Measurements from ENCODE around the gene CNIH2. TPM values are rescaled to one million over a fixed set of nuclear protein-coding genes. Genes with fewer than 3 reads are reported as not detected.
"Not testable (repeated sequence)": the region's sequence is repeated elsewhere in the genome, so short reads cannot be mapped to it uniquely, and the experiment has no call there.

Gene CNIH2
- total and polyA plus RNA-seq, 7 experiments from 2014 or later, result 1.3 to 12.3 (median 2.9) TPM; not detected in 2

GRCh38 chr11:66297610-66298009, 19.6 kb downstream of the CNIH2 start:
- POLR2A ChIA-PET, result interaction anchor here (1.8 kb wide), 1 partner anchor 10 kb away, joined by 7 read pairs; no protein-coding TSS in a partner anchor
- no peaks in the 10 kb centered on the region for H3K9me3 Mint-ChIP-seq
- intact Hi-C loops (cut with micrococcal nuclease), result no loop called here
- H3K4me1 ChIP-seq (ENCODE audit: control insufficient read depth in 2 of 2, insufficient read depth in 2 of 2, low read length in 2 of 2), result no peaks in the 10 kb centered on the region
- ATAC-seq, result no peak
- H3K27me3 Mint-ChIP-seq, result peaks cover 5 to 16% (median 10%) of the 10 kb centered on the region in 5 donors
- H3K36me3 ChIP-seq (ENCODE audit: control insufficient read depth in 2 of 3, insufficient read depth in 3 of 3, low read length in 3 of 3), result no peaks in the 10 kb centered on the region
- peaks cover 0 to 2% (median 0%) of the 10 kb centered on the region in 5 donors for H3K36me3 Mint-ChIP-seq
- CTCF ChIA-PET, result interaction anchor here (0.7 to 0.9 kb wide), 2 partner anchors 14 to 28 kb away, joined by 3 read pairs; no protein-coding TSS in a partner anchor
- H3K27ac Mint-ChIP-seq, result no peak overlapping the region
- no peak overlapping the region for H3K4me3 Mint-ChIP-seq
- H3K4me1 Mint-ChIP-seq, result peaks cover 0 to 7% (median 4%) of the 10 kb centered on the region in 7 donors
- H3K27me3 ChIP-seq (ENCODE audit: control insufficient read depth in 2 of 2, insufficient read depth in 2 of 2, low read length in 2 of 2), result peaks cover 0 to 6% of the 10 kb centered on the region in 2 donors
- H3K27ac ChIP-seq (ENCODE audit: low read depth, low read length), result no peak overlapping the region
- DNase-seq, result no peak
- no peak overlapping the region for H3K4me3 ChIP-seq (ENCODE audit: low read length)
- no peaks in the 10 kb centered on the region for H3K9me3 ChIP-seq (ENCODE audit: control insufficient read depth in 2 of 3, low read length in 3 of 3)

GRCh38 chr11:66299186-66299585, 21.2 kb downstream of the CNIH2 start:
- H3K9me3 ChIP-seq (ENCODE audit: control insufficient read depth in 2 of 3, low read length in 3 of 3), result no peaks in the 10 kb centered on the region
- no peaks in the 10 kb centered on the region for H3K27me3 ChIP-seq (ENCODE audit: control insufficient read depth in 2 of 2, insufficient read depth in 2 of 2, low read length in 2 of 2)
- H3K4me3 ChIP-seq (ENCODE audit: low read length), result no peak overlapping the region
- no peaks in the 10 kb centered on the region for H3K36me3 Mint-ChIP-seq
- intact Hi-C loops (cut with micrococcal nuclease), result no loop called here
- peaks cover 0 to 4% (median 0%) of the 10 kb centered on the region in 5 donors for H3K27me3 Mint-ChIP-seq
- ChIA-PET POLR2A (interaction anchor here (1.4 to 1.8 kb wide), 2 partner anchors 10 to 11 kb away, joined by 3 to 7 read pairs; partner anchors contain the start of gene YIF1A), CTCF (interaction anchor here (0.6 kb wide), 1 partner anchor 98 kb away, joined by 3 read pairs; no protein-coding TSS in a partner anchor)
- DNase-seq (no peak), ATAC-seq (no peak)
- H3K4me3 Mint-ChIP-seq, result no peak overlapping the region
- H3K4me1 ChIP-seq (ENCODE audit: control insufficient read depth in 2 of 2, insufficient read depth in 2 of 2, low read length in 2 of 2), result no peaks in the 10 kb centered on the region
- no peak overlapping the region for H3K27ac ChIP-seq (ENCODE audit: low read depth, low read length)
- H3K9me3 Mint-ChIP-seq, result no peaks in the 10 kb centered on the region
- no peaks in the 10 kb centered on the region for H3K36me3 ChIP-seq (ENCODE audit: control insufficient read depth in 2 of 3, insufficient read depth in 3 of 3, low read length in 3 of 3)
- H3K4me1 Mint-ChIP-seq, result no peaks in the 10 kb centered on the region
- no peak overlapping the region for H3K27ac Mint-ChIP-seq

DNA sequence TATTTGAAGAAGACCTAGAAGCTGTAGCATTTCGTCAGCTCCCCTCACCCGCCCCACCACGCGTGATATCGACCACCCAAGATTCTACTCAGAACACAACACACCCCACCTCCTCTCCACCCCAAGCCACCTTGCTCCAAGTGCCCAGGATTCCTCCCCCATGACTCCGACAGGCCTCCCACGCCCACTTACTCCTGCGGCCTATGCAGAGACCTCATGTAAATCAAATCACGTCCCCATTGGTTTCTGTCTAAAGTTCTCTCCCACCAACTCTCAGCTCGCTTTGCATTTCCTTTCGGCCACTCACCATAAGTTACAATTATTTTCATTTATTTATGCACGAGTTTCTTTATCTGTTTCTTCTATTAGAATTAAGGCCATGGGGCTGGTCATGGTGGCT, 24.7 kb downstream of the CNIH2 start:
- Histone ChIP-seq H3K9me3 (ENCODE audit: control insufficient read depth in 2 of 3, low read length in 3 of 3) (no peaks in the 10 kb centered on the region), H3K4me3 (ENCODE audit: low read length) (no peak overlapping the region), H3K27me3 (ENCODE audit: control insufficient read depth in 2 of 2, insufficient read depth in 2 of 2, low read length in 2 of 2) (no peaks in the 10 kb centered on the region), H3K27ac (ENCODE audit: low read depth, low read length) (no peak overlapping the region), H3K4me1 (ENCODE audit: control insufficient read depth in 2 of 2, insufficient read depth in 2 of 2, low read length in 2 of 2) (no peaks in the 10 kb centered on the region), H3K36me3 (ENCODE audit: control insufficient read depth in 2 of 3, insufficient read depth in 3 of 3, low read length in 3 of 3) (no peaks in the 10 kb centered on the region)
- no peaks in the 10 kb centered on the region for H3K9me3 Mint-ChIP-seq
- H3K4me3 Mint-ChIP-seq, result no peak overlapping the region
- no peaks in the 10 kb centered on the region for H3K4me1 Mint-ChIP-seq
- DNase-seq (no peak), ATAC-seq (no peak)
- intact Hi-C loops (cut with micrococcal nuclease), result no loop called here
- no peaks in the 10 kb centered on the region for H3K36me3 Mint-ChIP-seq
- CTCF ChIA-PET, result interaction anchor here (0.9 to 2.2 kb wide), 2 partner anchors 9 to 86 kb away, joined by 4 read pairs; no protein-coding TSS in a partner anchor
- no peak overlapping the region for H3K27ac Mint-ChIP-seq
- peaks cover 0 to 2% (median 0%) of the 10 kb centered on the region in 5 donors for H3K27me3 Mint-ChIP-seq
- POLR2A ChIA-PET, result interaction anchor here (1.0 kb wide), 1 partner anchor 14 kb away, joined by 3 read pairs; the partner anchor contains the start of gene YIF1A

DNA sequence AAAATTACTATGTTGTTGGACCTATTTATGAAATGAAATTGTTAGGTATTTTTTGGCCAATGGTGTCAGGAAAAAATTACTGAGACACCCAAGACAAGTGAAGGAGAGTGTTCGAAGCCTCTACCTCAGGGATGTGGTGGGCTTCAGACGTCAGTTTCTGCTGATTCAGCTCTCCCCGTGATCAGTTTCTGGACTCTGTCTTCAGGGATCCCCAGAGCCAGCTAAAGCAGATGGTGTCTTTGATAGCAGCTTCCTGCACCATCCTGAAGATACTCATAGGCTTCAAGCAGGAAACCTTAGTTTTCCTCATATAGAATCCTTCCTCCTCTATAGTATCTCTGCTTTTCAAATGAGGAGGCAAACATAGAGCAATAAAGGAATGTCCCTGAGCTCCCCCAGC, 31.5 kb downstream of the CNIH2 start:
- Histone ChIP-seq H3K36me3 (ENCODE audit: control insufficient read depth in 2 of 3, insufficient read depth in 3 of 3, low read length in 3 of 3) (no peaks in the 10 kb centered on the region), H3K27me3 (ENCODE audit: control insufficient read depth in 2 of 2, insufficient read depth in 2 of 2, low read length in 2 of 2) (no peaks in the 10 kb centered on the region), H3K27ac (ENCODE audit: low read depth, low read length) (no peak overlapping the region), H3K9me3 (ENCODE audit: control insufficient read depth in 2 of 3, low read length in 3 of 3) (no peaks in the 10 kb centered on the region), H3K4me3 (ENCODE audit: low read length) (no peak overlapping the region), H3K4me1 (ENCODE audit: control insufficient read depth in 2 of 2, insufficient read depth in 2 of 2, low read length in 2 of 2) (peaks cover 11 to 21% of the 10 kb centered on the region in 2 donors)
- Mint-ChIP-seq H3K9me3 (no peaks in the 10 kb centered on the region), H3K4me1 (peaks cover 7 to 19% (median 13%) of the 10 kb centered on the region in 7 donors), H3K27ac (peak overlapping the region in 1 of 9 donors; percentile 67), H3K27me3 (peaks cover 0 to 2% (median 0%) of the 10 kb centered on the region in 5 donors), H3K4me3 (no peak overlapping the region), H3K36me3 (no peaks in the 10 kb centered on the region)
- ChIA-PET CTCF (interaction anchor here (4.6 kb wide), 1 partner anchor 76 kb away, joined by 53 read pairs; no protein-coding TSS in a partner anchor), POLR2A (interaction anchor here (0.6 to 0.9 kb wide), 4 partner anchors 11 to 975 kb away, joined by 3 to 4 read pairs (median 3); no protein-coding TSS in a partner anchor)
- ATAC-seq (no peak), DNase-seq (no peak)
- intact Hi-C loops (cut with micrococcal nuclease), result no loop called here

GRCh38 chr11:66310324-66310723, 32.3 kb downstream of the CNIH2 start:
- Histone ChIP-seq H3K27ac (ENCODE audit: low read depth, low read length) (no peak overlapping the region), H3K27me3 (ENCODE audit: control insufficient read depth in 2 of 2, insufficient read depth in 2 of 2, low read length in 2 of 2) (no peaks in the 10 kb centered on the region), H3K9me3 (ENCODE audit: control insufficient read depth in 2 of 3, low read length in 3 of 3) (no peaks in the 10 kb centered on the region), H3K4me1 (ENCODE audit: control insufficient read depth in 2 of 2, insufficient read depth in 2 of 2, low read length in 2 of 2) (peaks cover 11 to 29% of the 10 kb centered on the region in 2 donors), H3K4me3 (ENCODE audit: low read length) (no peak overlapping the region), H3K36me3 (ENCODE audit: control insufficient read depth in 2 of 3, insufficient read depth in 3 of 3, low read length in 3 of 3) (no peaks in the 10 kb centered on the region)
- POLR2A ChIA-PET, result interaction anchor here (4.0 kb wide), 1 partner anchor 36 kb away, joined by 68 read pairs; the partner anchor contains the start of genes B4GAT1 and BRMS1
- Mint-ChIP-seq H3K4me1 (peaks cover 10 to 24% (median 19%) of the 10 kb centered on the region in 7 donors), H3K4me3 (no peak overlapping the region), H3K27ac (peak overlapping the region in 1 of 9 donors; percentile 2), H3K27me3 (peaks cover 0 to 2% (median 0%) of the 10 kb centered on the region in 5 donors), H3K9me3 (no peaks in the 10 kb centered on the region), H3K36me3 (no peaks in the 10 kb centered on the region)
- DNase-seq, result no peak
- ATAC-seq, result no peak
- intact Hi-C loops (cut with micrococcal nuclease), result no loop called here
- CTCF ChIA-PET, result interaction anchor here (0.6 to 4.6 kb wide), 4 partner anchors 19 to 80 kb away, joined by 3 to 58 read pairs (median 32); partner anchors contain the start of gene YIF1A

- POLR2A ChIA-PET, result interaction anchor here (0.6 to 4.0 kb wide), 13 partner anchors 11 to 128 kb away, joined by 3 to 89 read pairs (median 15); partner anchors contain the start of genes B4GAT1, BRMS1, MRPL11 and RAB1B
- peaks cover 11 to 34% of the 10 kb centered on the region in 2 donors for H3K4me1 ChIP-seq (ENCODE audit: control insufficient read depth in 2 of 2, insufficient read depth in 2 of 2, low read length in 2 of 2)
- not testable (repeated sequence) for ATAC-seq
These were observed 32.9 kb downstream of the CNIH2 start for GRCh38 chr11:66310803-66311440.

More at GRCh38 chr11:66310803-66311440, 32.9 kb downstream of the CNIH2 start:
- H3K27me3 ChIP-seq (ENCODE audit: control insufficient read depth in 2 of 2, insufficient read depth in 2 of 2, low read length in 2 of 2); H3K36me3 ChIP-seq (ENCODE audit: control insufficient read depth in 2 of 3, insufficient read depth in 3 of 3, low read length in 3 of 3); H3K27me3 Mint-ChIP-seq; H3K27ac ChIP-seq (ENCODE audit: low read depth, low read length); H3K36me3 Mint-ChIP-seq; DNase-seq; H3K4me3 ChIP-seq (ENCODE audit: low read length); H3K9me3 Mint-ChIP-seq; intact Hi-C loops (cut with micrococcal nuclease); H3K9me3 ChIP-seq (ENCODE audit: control insufficient read depth in 2 of 3, low read length in 3 of 3): not testable (repeated sequence)
- Mint-ChIP-seq H3K4me1 (peaks cover 16 to 30% (median 25%) of the 10 kb centered on the region in 7 donors), H3K4me3 (peak overlapping the region in 1 of 10 donors; percentile 91), H3K27ac (peak overlapping the region in 4 of 9 donors; percentile 38 to 100 (median 98))
- CTCF ChIA-PET, result interaction anchor here (0.6 to 4.6 kb wide), 24 partner anchors 8 to 833 kb away, joined by 3 to 58 read pairs (median 6); partner anchors contain the start of genes BRMS1, MRPL11, PELI3 and RIN1

Measured in naive thymus-derived CD4-positive, alpha-beta T cell (primary cell).